Testis (tissue), 3 donors: ENCODE measurements around the gene RSL24D1. TPM values are rescaled to one million over a fixed set of nuclear protein-coding genes. Genes with fewer than 3 reads are reported as not detected.

Experiments
- DNase-seq: peaks from one replicate; pipeline ENCODE4 v3.0.0-alpha.2; 2019
- H3K27ac ChIP-seq, 2 donors: fragments of 200-600 bp; sonication (generic); one replicate each; pipeline ENCODE4 v1.5.1; 2019
- H3K27me3 ChIP-seq: fragments of 200-600 bp; sonication (generic); one replicate; pipeline ENCODE4 v1.5.1; 2019
- H3K36me3 ChIP-seq: fragments of 200-600 bp; sonication (generic); one replicate; pipeline ENCODE4 v1.5.1; 2017; ENCODE audit warnings: low read depth; ENCODE audit errors: missing control alignments
- H3K4me1 ChIP-seq: fragments of 200-600 bp; sonication (generic); one replicate; pipeline ENCODE4 v1.5.1; 2019
- H3K4me3 ChIP-seq, 2 donors: fragments of 200-600 bp; sonication (generic); one replicate each; pipeline ENCODE4 v1.5.1; 2017 to 2019
- H3K9me3 ChIP-seq: fragments of 200-600 bp; sonication (generic); one replicate; pipeline ENCODE4 v1.5.1; 2017
- POLR2A ChIP-seq: fragments of 450-650 bp; IDR thresholded peaks from one replicate; pipeline ENCODE4 v1.6.1; 2017; ENCODE audit warnings: antibody characterized with exemption, mild to moderate bottlenecking, moderate library complexity
- WGBS, 2 donors: methylation state at CpG; one replicate each; pipeline ENCODE4 v1.1.5; 2018; 5-methylcytosine and 5-hydroxymethylcytosine counted together
- intact Hi-C: fragments of 100-400 bp; cut with DNase I; formaldehyde crosslinking; loops from one replicate; pipeline ENCODE4 v1.15.1; 2023; ENCODE audit warnings: low total_unique reads
- polyA plus RNA-seq: library from polyadenylated mRNA; stranded (reverse); fragments of 350-450 nt; fragmentation: Illumina TruSeq; extraction: RNeasy Lipid Tissue Mini Kit (QIAGEN cat#74804); gene quantifications from one replicate; pipeline ENCODE4 v1.2.3, GENCODE V29; 2014; ENCODE audit warnings: low read depth, low replicate concordance; ENCODE audit not compliant: insufficient read depth
- total RNA-seq, 2 donors: library from RNA; depleted of rRNA; stranded (reverse); fragments of >200 nt; gene quantifications; one replicate each; pipeline ENCODE4 v1.2.3, GENCODE V29; 2016
- TF ChIP-seq, protein P1 (sequence below), 3 experiments: fragments of 450-650 bp in 2 of 3; fragments of 200-600 bp in 1 of 3; sonication (generic) in 1 of 3; IDR thresholded peaks; one replicate each; pipeline ENCODE4 v1.5.1; 2016 to 2019; ENCODE audit warnings: antibody characterized with exemption in 3 of 3, mild to moderate bottlenecking in 2 of 3, moderate library complexity in 1 of 3

RSL24D1 gene
- total and polyA plus RNA-seq, 3 donors from 2014 or later: 47.2 to 62.7 (median 48.4) TPM

DNA sequence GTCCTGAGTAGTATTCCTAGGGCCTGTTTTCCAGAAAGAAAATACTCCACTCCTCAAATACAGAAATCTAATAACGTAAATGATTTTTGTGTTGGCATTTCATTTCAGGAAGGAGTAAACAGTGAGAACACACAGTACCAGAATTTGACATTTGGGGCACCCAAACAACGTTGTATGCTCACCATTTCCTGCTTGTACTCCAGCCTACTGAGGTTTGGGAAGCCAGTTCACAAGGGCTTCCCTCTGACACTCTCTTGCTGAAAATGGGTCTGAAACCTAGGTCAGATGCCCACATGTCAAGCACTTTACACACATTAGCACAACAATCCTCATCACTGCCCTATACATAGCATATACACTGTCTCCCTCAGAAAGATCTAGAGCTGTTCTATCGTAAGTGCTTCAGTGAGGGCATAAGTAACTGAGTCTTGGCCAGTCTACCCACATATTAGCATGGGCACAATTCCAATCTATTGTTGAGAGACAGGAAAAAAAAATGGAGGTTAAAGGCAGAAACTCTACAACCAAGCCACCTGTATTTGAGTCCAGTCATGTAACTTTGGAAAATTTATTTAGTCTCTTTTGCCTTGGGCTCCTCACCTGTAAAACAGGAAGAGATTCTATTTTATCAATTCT is 43.5 kb upstream of the RSL24D1 start:
- H3K27ac ChIP-seq: no peak overlapping the region
- WGBS, 2 donors: 68 to 84% methylated on average over 3 of the region's 3 CpGs
- H3K36me3 ChIP-seq: no peaks in the 10 kb centered on the region
- TF ChIP-seq, protein P1, sequence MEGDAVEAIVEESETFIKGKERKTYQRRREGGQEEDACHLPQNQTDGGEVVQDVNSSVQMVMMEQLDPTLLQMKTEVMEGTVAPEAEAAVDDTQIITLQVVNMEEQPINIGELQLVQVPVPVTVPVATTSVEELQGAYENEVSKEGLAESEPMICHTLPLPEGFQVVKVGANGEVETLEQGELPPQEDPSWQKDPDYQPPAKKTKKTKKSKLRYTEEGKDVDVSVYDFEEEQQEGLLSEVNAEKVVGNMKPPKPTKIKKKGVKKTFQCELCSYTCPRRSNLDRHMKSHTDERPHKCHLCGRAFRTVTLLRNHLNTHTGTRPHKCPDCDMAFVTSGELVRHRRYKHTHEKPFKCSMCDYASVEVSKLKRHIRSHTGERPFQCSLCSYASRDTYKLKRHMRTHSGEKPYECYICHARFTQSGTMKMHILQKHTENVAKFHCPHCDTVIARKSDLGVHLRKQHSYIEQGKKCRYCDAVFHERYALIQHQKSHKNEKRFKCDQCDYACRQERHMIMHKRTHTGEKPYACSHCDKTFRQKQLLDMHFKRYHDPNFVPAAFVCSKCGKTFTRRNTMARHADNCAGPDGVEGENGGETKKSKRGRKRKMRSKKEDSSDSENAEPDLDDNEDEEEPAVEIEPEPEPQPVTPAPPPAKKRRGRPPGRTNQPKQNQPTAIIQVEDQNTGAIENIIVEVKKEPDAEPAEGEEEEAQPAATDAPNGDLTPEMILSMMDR (IDR thresholded peaks at IDR 0.05): no peak
- no peak for TF ChIP-seq POLR2A
- H3K4me3 ChIP-seq: no peak overlapping the region
- H3K4me1 ChIP-seq: no peaks in the 10 kb centered on the region
- intact Hi-C loops: no loop called here
- H3K27me3 ChIP-seq: no peaks in the 10 kb centered on the region
- DNase-seq: no peak
- H3K9me3 ChIP-seq: no peaks in the 10 kb centered on the region

DNA sequence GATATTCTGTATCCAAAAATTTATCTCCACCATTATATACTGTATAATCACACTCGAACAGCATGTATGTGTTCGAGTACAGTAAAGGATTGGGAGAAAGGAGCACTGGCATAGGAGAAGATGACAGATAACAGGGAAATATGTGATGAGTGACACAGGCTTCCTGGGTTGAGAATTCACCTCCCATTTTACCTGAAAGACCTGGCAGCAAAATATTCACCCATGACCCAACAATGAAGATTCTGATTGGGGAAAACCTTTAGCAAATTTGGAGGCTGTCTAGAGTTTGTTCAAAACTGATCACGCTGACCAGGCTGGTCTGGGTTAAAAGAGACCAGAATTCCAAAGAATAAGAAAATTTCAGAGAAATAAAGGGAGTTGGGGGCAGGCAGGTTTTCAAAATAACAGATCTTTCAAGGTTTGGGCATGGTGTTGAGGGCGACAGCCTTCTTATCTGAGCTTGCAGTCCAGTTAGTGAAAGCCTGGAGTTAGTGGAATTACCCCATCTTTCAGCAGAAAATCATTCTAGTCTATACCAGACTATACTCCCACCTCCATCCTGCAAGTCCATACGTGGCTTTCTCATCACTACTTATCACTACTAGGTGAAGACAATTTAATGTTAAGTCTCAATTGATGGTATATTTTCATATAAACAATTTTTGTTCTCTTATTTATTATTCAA is 42.8 kb upstream of the RSL24D1 start:
- Histone ChIP-seq H3K27me3 (no peaks in the 10 kb centered on the region), H3K9me3 (no peaks in the 10 kb centered on the region), H3K4me1 (no peaks in the 10 kb centered on the region), H3K27ac (no peak overlapping the region), H3K4me3 (no peak overlapping the region), H3K36me3 (no peaks in the 10 kb centered on the region)
- no peak for DNase-seq
- intact Hi-C loops: no loop called here
- WGBS, 2 donors: 83 to 84% methylated on average over 5 of the region's 5 CpGs
- TF ChIP-seq POLR2A: no peak
- TF ChIP-seq, protein P1 (IDR thresholded peaks at IDR 0.05): no peak

DNA sequence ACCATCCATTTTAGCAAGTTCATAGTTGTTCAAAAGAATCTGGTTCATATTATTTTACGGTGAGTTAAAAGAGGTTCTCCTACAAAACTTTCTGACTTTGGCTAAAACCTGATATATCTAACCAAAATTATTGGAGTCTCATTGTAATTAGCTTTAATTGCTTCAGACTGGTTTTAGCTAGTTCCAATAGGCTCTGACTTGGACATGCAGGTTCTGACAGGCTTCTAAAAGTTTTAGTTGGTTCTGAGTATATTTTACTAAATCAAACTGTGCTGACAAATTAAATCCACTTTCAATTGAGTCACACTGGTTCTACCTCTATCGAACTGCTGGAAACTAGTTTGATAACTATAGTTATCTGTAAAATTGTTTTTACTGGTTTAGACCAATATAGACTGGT is 42.1 kb upstream of the RSL24D1 start:
- Histone ChIP-seq H3K27ac (no peak overlapping the region), H3K36me3 (no peaks in the 10 kb centered on the region), H3K9me3 (no peaks in the 10 kb centered on the region), H3K27me3 (no peaks in the 10 kb centered on the region), H3K4me1 (no peaks in the 10 kb centered on the region), H3K4me3 (no peak overlapping the region)
- WGBS, 2 donors: 84 to 97% methylated on average over 2 of the region's 2 CpGs
- intact Hi-C loops: no loop called here
- no peak for TF ChIP-seq POLR2A
- TF ChIP-seq, protein P1 (IDR thresholded peaks at IDR 0.05): no peak
- DNase-seq: no peak

GRCh38 chr15:55237219-55238130 is 40.7 kb upstream of the RSL24D1 start:
- 91 to 94% methylated on average over 6 of the region's 6 CpGs for WGBS, 2 donors
- no peaks in the 10 kb centered on the region for H3K4me1 ChIP-seq
- H3K4me3 ChIP-seq: no peak overlapping the region
- H3K27me3 ChIP-seq: no peaks in the 10 kb centered on the region
- no peak overlapping the region for H3K27ac ChIP-seq
- H3K9me3 ChIP-seq: no peaks in the 10 kb centered on the region
- intact Hi-C loops: no loop called here
- no peaks in the 10 kb centered on the region for H3K36me3 ChIP-seq
- DNase-seq: no peak
- TF ChIP-seq, protein P1 (IDR thresholded peaks at IDR 0.05): no peak
- TF ChIP-seq POLR2A: no peak
